Measurements from ENCODE around the gene SH3RF3. TPM values are rescaled to one million over a fixed set of nuclear protein-coding genes. Genes with fewer than 3 reads are reported as not detected.

SH3RF3 gene
- total and polyA plus RNA-seq, 10 of the 15 experiments (the other 5 are each of a cell fraction or from before 2014, with no cell fraction given), result 0.08 to 8.8 (median 2.3) TPM

DNA sequence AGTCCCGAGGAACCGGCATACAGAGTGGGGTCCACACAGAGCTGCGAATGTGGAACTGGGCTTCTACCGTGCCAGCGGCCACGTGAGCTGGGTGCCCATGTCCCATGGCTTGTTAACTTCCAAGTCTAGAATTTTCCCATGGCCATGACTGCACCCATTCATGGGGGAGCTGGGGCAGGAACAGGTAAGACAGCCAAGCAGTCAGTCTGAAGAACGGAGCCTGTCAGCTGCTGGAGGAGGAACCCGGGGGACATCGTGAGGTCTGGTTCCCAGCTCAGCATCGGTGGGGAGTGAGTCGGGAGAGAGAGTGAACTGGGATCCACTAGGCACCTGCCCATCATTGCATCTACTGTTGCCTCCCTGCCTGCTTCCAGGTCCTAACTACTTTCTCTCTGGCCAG lies 86.9 kb downstream of the SH3RF3 start:
- Histone ChIP-seq H3K9ac (ENCODE audit: control insufficient read depth, insufficient read depth, low read length) (no peak overlapping the region), H3K4me2 (ENCODE audit: control insufficient read depth, insufficient read depth) (no peak overlapping the region), H3K9me3 (replicated peaks; ENCODE audit: control insufficient read depth, insufficient read depth, low read length) (no peaks in the 10 kb centered on the region), H3K27ac (ENCODE audit: control insufficient read depth, insufficient read depth) (no peak overlapping the region), H3K4me3 (no peak overlapping the region), H4K20me1 (ENCODE audit: control insufficient read depth, insufficient read depth) (no peaks in the 10 kb centered on the region), H3K36me3 (ENCODE audit: control insufficient read depth in 2 of 2, insufficient read depth in 2 of 2, low read length in 1 of 2) (no peaks in the 10 kb centered on the region), H3K27me3 (replicated peaks in 1 of 2; ENCODE audit: control insufficient read depth in 2 of 2, insufficient read depth in 2 of 2, low read length in 1 of 2) (no peaks in the 10 kb centered on the region), H2AFZ (ENCODE audit: control insufficient read depth, low read depth, low read length) (no peak overlapping the region), H3K4me1 (ENCODE audit: control insufficient read depth, insufficient read depth, low read length) (peaks cover 40% of the 10 kb centered on the region), H3K79me2 (ENCODE audit: control insufficient read depth, insufficient read depth, low read length) (no peaks in the 10 kb centered on the region)
- SMC1A ChIA-PET (ENCODE audit: uncharacterized antibody, unreplicated experiment), result interaction anchor here (0.6 to 5.8 kb wide), 12 partner anchors 9 to 180 kb away, joined by 3 to 48 read pairs (median 4); no protein-coding TSS in a partner anchor
- FAIRE-seq, result no peak
- 94% methylated on average over 11 of the region's 11 CpGs for WGBS (ENCODE audit: insufficient coverage, insufficient replicate concordance, low lambda C conversion rate, missing lambda C conversion rate)
- POLR2A ChIA-PET, result interaction anchor here (0.8 to 2.0 kb wide), 5 partner anchors 10 to 83 kb away, joined by 3 to 8 read pairs (median 3); no protein-coding TSS in a partner anchor
- RAD21 ChIA-PET (ENCODE audit: unreplicated experiment), result interaction anchor here (0.7 to 3.9 kb wide), 10 partner anchors 11 to 294 kb away, joined by 3 to 23 read pairs (median 3); no protein-coding TSS in a partner anchor
- DNase-seq (ENCODE audit: low read depth, low spot score), result no peak
- TF ChIP-seq MEF2A (IDR thresholded peaks at IDR 0.05; ENCODE audit: insufficient read depth, low read depth, low read length) (no peak), IKZF2 (IDR thresholded peaks at IDR 0.05) (no peak), YY1 (IDR thresholded peaks at IDR 0.05; ENCODE audit: low read depth, low read length) (no peak), STAT1 (conservative IDR thresholded peaks at IDR 0.05) (no peak), CBX5 (IDR thresholded peaks at IDR 0.05; ENCODE audit: low read depth) (no peak)
- intact Hi-C loops (cut with micrococcal nuclease; ENCODE audit: unreplicated experiment), result loop anchor here (2.0 to 10.0 kb wide), 2 partner anchors 73 to 119 kb away; no protein-coding TSS in a partner anchor
- in situ Hi-C loops (cut with MboI), result no loop called here
- BruUV-seq (replicated peaks), result no TSS peak
- CTCF ChIA-PET, result interaction anchor here (0.6 to 2.1 kb wide), 9 partner anchors 9 to 299 kb away, joined by 3 to 13 read pairs (median 4); no protein-coding TSS in a partner anchor
- no peak for ATAC-seq

GRCh38 chr2:109216332-109216731 lies 87.3 kb downstream of the SH3RF3 start:
- H4K20me1 ChIP-seq (ENCODE audit: control insufficient read depth, insufficient read depth), result no peaks in the 10 kb centered on the region
- H3K4me2 ChIP-seq (ENCODE audit: control insufficient read depth, insufficient read depth), result no peak overlapping the region
- ATAC-seq (no peak), FAIRE-seq (no peak), DNase-seq (ENCODE audit: low read depth, low spot score) (no peak)
- no peak overlapping the region for H3K9ac ChIP-seq (ENCODE audit: control insufficient read depth, insufficient read depth, low read length)
- in situ Hi-C loops (cut with MboI), result no loop called here
- no peaks in the 10 kb centered on the region for H3K36me3 ChIP-seq (ENCODE audit: control insufficient read depth in 2 of 2, insufficient read depth in 2 of 2, low read length in 1 of 2)
- ChIA-PET SMC1A (ENCODE audit: uncharacterized antibody, unreplicated experiment) (interaction anchor here (0.6 to 5.8 kb wide), 10 partner anchors 9 to 180 kb away, joined by 3 to 48 read pairs (median 4); no protein-coding TSS in a partner anchor), POLR2A (interaction anchor here (0.8 to 2.0 kb wide), 5 partner anchors 10 to 83 kb away, joined by 3 to 8 read pairs (median 3); no protein-coding TSS in a partner anchor), RAD21 (ENCODE audit: unreplicated experiment) (interaction anchor here (0.7 to 3.9 kb wide), 10 partner anchors 11 to 294 kb away, joined by 3 to 23 read pairs (median 3); no protein-coding TSS in a partner anchor), CTCF (interaction anchor here (0.6 to 0.9 kb wide), 7 partner anchors 10 to 299 kb away, joined by 3 to 6 read pairs (median 3); no protein-coding TSS in a partner anchor)
- H3K9me3 ChIP-seq (replicated peaks; ENCODE audit: control insufficient read depth, insufficient read depth, low read length), result no peaks in the 10 kb centered on the region
- no peaks in the 10 kb centered on the region for H3K27me3 ChIP-seq (replicated peaks in 1 of 2; ENCODE audit: control insufficient read depth in 2 of 2, insufficient read depth in 2 of 2, low read length in 1 of 2)
- H3K79me2 ChIP-seq (ENCODE audit: control insufficient read depth, insufficient read depth, low read length), result no peaks in the 10 kb centered on the region
- intact Hi-C loops (cut with micrococcal nuclease; ENCODE audit: unreplicated experiment), result loop anchor here (10.0 kb wide), 1 partner anchor 118 kb away; no protein-coding TSS in a partner anchor
- no TSS peak for BruUV-seq (replicated peaks)
- 79% methylated on average over 6 of the region's 6 CpGs for WGBS (ENCODE audit: insufficient coverage, insufficient replicate concordance, low lambda C conversion rate, missing lambda C conversion rate)
- H3K4me3 ChIP-seq, result no peak overlapping the region
- no peak overlapping the region for H3K27ac ChIP-seq (ENCODE audit: control insufficient read depth, insufficient read depth)
- H2AFZ ChIP-seq (ENCODE audit: control insufficient read depth, low read depth, low read length), result no peak overlapping the region
- peaks cover 38% of the 10 kb centered on the region for H3K4me1 ChIP-seq (ENCODE audit: control insufficient read depth, insufficient read depth, low read length)
- TF ChIP-seq SMC3 (IDR thresholded peaks at IDR 0.05; ENCODE audit: borderline replicate concordance, low read length), result no peak
- TF ChIP-seq HDAC2 (IDR thresholded peaks at IDR 0.05), result no peak
- TF ChIP-seq, protein P1, sequence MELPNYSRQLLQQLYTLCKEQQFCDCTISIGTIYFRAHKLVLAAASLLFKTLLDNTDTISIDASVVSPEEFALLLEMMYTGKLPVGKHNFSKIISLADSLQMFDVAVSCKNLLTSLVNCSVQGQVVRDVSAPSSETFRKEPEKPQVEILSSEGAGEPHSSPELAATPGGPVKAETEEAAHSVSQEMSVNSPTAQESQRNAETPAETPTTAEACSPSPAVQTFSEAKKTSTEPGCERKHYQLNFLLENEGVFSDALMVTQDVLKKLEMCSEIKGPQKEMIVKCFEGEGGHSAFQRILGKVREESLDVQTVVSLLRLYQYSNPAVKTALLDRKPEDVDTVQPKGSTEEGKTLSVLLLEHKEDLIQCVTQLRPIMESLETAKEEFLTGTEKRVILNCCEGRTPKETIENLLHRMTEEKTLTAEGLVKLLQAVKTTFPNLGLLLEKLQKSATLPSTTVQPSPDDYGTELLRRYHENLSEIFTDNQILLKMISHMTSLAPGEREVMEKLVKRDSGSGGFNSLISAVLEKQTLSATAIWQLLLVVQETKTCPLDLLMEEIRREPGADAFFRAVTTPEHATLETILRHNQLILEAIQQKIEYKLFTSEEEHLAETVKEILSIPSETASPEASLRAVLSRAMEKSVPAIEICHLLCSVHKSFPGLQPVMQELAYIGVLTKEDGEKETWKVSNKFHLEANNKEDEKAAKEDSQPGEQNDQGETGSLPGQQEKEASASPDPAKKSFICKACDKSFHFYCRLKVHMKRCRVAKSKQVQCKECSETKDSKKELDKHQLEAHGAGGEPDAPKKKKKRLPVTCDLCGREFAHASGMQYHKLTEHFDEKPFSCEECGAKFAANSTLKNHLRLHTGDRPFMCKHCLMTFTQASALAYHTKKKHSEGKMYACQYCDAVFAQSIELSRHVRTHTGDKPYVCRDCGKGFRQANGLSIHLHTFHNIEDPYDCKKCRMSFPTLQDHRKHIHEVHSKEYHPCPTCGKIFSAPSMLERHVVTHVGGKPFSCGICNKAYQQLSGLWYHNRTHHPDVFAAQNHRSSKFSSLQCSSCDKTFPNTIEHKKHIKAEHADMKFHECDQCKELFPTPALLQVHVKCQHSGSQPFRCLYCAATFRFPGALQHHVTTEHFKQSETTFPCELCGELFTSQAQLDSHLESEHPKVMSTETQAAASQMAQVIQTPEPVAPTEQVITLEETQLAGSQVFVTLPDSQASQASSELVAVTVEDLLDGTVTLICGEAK (IDR thresholded peaks at IDR 0.05; ENCODE audit: borderline replicate concordance), result no peak
- TF ChIP-seq, protein P2, sequence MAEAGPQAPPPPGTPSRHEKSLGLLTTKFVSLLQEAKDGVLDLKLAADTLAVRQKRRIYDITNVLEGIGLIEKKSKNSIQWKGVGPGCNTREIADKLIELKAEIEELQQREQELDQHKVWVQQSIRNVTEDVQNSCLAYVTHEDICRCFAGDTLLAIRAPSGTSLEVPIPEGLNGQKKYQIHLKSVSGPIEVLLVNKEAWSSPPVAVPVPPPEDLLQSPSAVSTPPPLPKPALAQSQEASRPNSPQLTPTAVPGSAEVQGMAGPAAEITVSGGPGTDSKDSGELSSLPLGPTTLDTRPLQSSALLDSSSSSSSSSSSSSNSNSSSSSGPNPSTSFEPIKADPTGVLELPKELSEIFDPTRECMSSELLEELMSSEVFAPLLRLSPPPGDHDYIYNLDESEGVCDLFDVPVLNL (IDR thresholded peaks at IDR 0.05; ENCODE audit: low read depth, low read length), result no peak
- TF ChIP-seq SREBF1 (IDR thresholded peaks at IDR 0.05; ENCODE audit: low read length), result no peak
- TF ChIP-seq WRNIP1 (IDR thresholded peaks at IDR 0.05; ENCODE audit: borderline replicate concordance, low read depth, low read length), result no peak
- no peak for TF ChIP-seq POLR2A (IDR thresholded peaks at IDR 0.05; ENCODE audit: low read depth, low read length)
- no peak for TF ChIP-seq NR2C1 (IDR thresholded peaks at IDR 0.05)

Measured in GM12878 (cell line).